Measurements from ENCODE around the gene TAX1BP3. TPM values are rescaled to one million over a fixed set of nuclear protein-coding genes. Genes with fewer than 3 reads are reported as not detected.

Gene TAX1BP3
- total and polyA plus RNA-seq, 2 of the 13 experiments (the other 11 are each of a cell fraction or from before 2014, with no cell fraction given) = 16.7 to 45.1 TPM

- TF ChIP-seq SOX5 (CRISPR knock-in tag; IDR thresholded peaks at IDR 0.05; ENCODE audit: borderline replicate concordance) = no peak
- no peak for TF ChIP-seq FOXM1 (CRISPR knock-in tag; IDR thresholded peaks at IDR 0.05)
- TF ChIP-seq ZFAT (CRISPR knock-in tag; conservative IDR thresholded peaks at IDR 0.05) = no peak
- no peak for TF ChIP-seq ZNF720 (CRISPR knock-in tag; IDR thresholded peaks at IDR 0.05)
- TF ChIP-seq PTBP1 (IDR thresholded peaks at IDR 0.05; ENCODE audit: low read depth, low read length, poor library complexity, severe bottlenecking) = no peak
- no peak for TF ChIP-seq FUBP1 (CRISPR knock-in tag; IDR thresholded peaks at IDR 0.05; ENCODE audit: borderline replicate concordance)
- no peak for TF ChIP-seq RNF219 (CRISPR knock-in tag; IDR thresholded peaks at IDR 0.05)
- TF ChIP-seq SMAD1 (CRISPR knock-in tag; IDR thresholded peaks at IDR 0.05; ENCODE audit: borderline replicate concordance, low read depth) = no peak
- TF ChIP-seq RERE (CRISPR knock-in tag; IDR thresholded peaks at IDR 0.05; ENCODE audit: low read depth) = no peak
- no peak for TF ChIP-seq ZNF17 (CRISPR knock-in tag; IDR thresholded peaks at IDR 0.05)
- no peak for TF ChIP-seq ZNF124 (CRISPR knock-in tag; IDR thresholded peaks at IDR 0.05)
- peak; percentile 23; the same call in 1 of the 2 replicates for TF ChIP-seq TRIM24 (CRISPR knock-in tag; IDR thresholded peaks at IDR 0.05)
- peak; percentile 33; the same call in 1 of the 2 replicates for TF ChIP-seq FOSL2 (CRISPR knock-in tag; IDR thresholded peaks at IDR 0.05)
- peak; percentile 64; the same call in 1 of the 2 replicates for TF ChIP-seq HES4 (CRISPR knock-in tag; IDR thresholded peaks at IDR 0.05; ENCODE audit: borderline replicate concordance)
- no peak for TF ChIP-seq TAF1 (CRISPR knock-in tag; IDR thresholded peaks at IDR 0.05)
- TF ChIP-seq KLF9 (CRISPR knock-in tag; IDR thresholded peaks at IDR 0.05; ENCODE audit: low read depth) = no peak
- TF ChIP-seq ZSCAN21 (CRISPR knock-in tag; IDR thresholded peaks at IDR 0.05; ENCODE audit: borderline replicate concordance) = no peak
- no peak for TF ChIP-seq HNRNPLL (IDR thresholded peaks at IDR 0.05; ENCODE audit: low read depth, low read length, poor library complexity, severe bottlenecking)
- TF ChIP-seq ZBTB42 (CRISPR knock-in tag; IDR thresholded peaks at IDR 0.05) = peak; percentile 27; the same call in 1 of the 2 replicates
- no peak for TF ChIP-seq ZMYM4 (CRISPR knock-in tag; IDR thresholded peaks at IDR 0.05)
- TF ChIP-seq MLLT10 (CRISPR knock-in tag; IDR thresholded peaks at IDR 0.05) = no peak
- no peak for TF ChIP-seq NBN (conservative IDR thresholded peaks at IDR 0.05)
- TF ChIP-seq ZNF792 (CRISPR knock-in tag; IDR thresholded peaks at IDR 0.05) = no peak
Observed at GRCh38 chr17:3635474-3636153, 32.8 kb downstream of the TAX1BP3 start (continued).
